Measurements from ENCODE around the gene SMG5. TPM values are rescaled to one million over a fixed set of nuclear protein-coding genes. Genes with fewer than 3 reads are reported as not detected.
A peak's percentile ranks its signal among the peaks of the same experiment; 100 is the strongest.
"Not testable (repeated sequence)": the region's sequence is repeated elsewhere in the genome, so short reads cannot be mapped to it uniquely, and the experiment has no call there.

The SMG5 gene, protein sequence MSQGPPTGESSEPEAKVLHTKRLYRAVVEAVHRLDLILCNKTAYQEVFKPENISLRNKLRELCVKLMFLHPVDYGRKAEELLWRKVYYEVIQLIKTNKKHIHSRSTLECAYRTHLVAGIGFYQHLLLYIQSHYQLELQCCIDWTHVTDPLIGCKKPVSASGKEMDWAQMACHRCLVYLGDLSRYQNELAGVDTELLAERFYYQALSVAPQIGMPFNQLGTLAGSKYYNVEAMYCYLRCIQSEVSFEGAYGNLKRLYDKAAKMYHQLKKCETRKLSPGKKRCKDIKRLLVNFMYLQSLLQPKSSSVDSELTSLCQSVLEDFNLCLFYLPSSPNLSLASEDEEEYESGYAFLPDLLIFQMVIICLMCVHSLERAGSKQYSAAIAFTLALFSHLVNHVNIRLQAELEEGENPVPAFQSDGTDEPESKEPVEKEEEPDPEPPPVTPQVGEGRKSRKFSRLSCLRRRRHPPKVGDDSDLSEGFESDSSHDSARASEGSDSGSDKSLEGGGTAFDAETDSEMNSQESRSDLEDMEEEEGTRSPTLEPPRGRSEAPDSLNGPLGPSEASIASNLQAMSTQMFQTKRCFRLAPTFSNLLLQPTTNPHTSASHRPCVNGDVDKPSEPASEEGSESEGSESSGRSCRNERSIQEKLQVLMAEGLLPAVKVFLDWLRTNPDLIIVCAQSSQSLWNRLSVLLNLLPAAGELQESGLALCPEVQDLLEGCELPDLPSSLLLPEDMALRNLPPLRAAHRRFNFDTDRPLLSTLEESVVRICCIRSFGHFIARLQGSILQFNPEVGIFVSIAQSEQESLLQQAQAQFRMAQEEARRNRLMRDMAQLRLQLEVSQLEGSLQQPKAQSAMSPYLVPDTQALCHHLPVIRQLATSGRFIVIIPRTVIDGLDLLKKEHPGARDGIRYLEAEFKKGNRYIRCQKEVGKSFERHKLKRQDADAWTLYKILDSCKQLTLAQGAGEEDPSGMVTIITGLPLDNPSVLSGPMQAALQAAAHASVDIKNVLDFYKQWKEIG
- 84.4 and 88.7 TPM in 2 replicates for total RNA-seq

DNA sequence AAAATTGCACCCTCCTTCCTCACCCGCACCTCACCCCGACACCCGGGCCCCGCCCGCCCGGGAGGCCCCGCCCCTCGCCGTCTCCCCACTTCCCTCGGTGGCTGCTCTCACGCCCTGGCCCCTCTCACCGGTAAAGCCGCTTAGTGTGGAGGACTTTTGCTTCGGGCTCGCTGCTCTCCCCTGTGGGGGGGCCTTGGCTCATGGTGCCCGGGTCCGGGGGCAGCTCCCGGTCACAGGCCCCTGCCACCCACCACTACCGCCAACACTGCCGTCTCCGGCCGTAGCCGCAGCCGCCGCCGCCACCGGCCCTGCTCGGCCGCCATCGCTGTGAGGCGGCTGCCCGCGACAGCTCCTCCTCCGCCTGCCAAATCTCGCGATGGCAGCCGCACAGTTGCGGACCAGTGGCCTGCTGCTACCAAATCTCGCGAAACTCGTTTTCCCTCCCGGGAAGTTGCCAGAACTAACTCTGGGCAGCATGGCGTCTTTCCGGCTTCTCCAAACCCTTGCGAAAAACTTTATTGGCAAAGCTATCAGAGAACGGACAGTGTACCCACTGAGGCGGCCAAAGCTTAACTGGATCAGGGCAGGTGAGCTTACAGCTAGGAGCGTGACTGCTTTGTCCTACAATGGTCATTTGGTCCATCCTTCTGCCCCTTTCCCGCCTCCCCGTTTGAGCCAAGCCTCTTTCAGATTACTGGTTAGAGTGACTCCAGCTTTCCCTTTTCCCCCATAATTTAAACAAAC is at the start of gene SMG5:
Gene SMG5 (minus strand): TSS at position 347 of the 744 bp plus-strand sequence. CDS start 145 bp downstream, at position 202.
- Histone ChIP-seq H3K27me3 (ENCODE audit: control insufficient read depth, insufficient read depth, low read length) (no peaks in the 10 kb centered on the region), H3K4me3 (ENCODE audit: low read depth, low read length) (peak within 1 kb of the TSS; percentile 71), H3K36me3 (ENCODE audit: control insufficient read depth, insufficient read depth, low read length) (peaks cover 2% of the 10 kb centered on the region)
- no peak for TF ChIP-seq CTCF (IDR thresholded peaks at IDR 0.05; ENCODE audit: insufficient read depth, low read length, poor library complexity, severe bottlenecking)
- DNase-seq (ENCODE audit: low read depth) = peak; percentile 94

DNA sequence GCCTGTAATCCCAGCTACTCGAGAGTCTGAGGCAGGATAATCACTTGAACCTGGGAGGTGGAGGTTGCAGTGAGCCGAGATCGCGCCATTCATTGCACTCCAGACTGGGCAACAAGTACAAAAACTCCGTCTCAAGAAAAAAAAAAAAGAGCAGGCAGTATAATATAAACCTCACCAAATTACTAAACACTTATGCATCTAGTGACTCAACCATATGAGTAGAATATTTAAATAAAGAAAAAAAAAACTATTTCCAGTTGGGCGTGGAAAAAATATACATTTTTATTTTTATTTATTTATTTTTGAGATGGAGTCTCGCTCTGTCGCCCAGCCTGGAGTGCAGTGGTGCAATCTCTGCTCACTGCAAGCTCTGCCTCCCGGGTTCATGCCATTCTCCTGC is 40.6 kb upstream of the SMG5 start:
- H3K36me3 ChIP-seq (ENCODE audit: control insufficient read depth, insufficient read depth, low read length); H3K27me3 ChIP-seq (ENCODE audit: control insufficient read depth, insufficient read depth, low read length); H3K4me3 ChIP-seq (ENCODE audit: low read depth, low read length); DNase-seq (ENCODE audit: low read depth): not testable (repeated sequence)

- DNase-seq (ENCODE audit: low read depth) = no peak
- Histone ChIP-seq H3K4me3 (ENCODE audit: low read depth, low read length) (no peak overlapping the region), H3K36me3 (ENCODE audit: control insufficient read depth, insufficient read depth, low read length) (peaks cover 2% of the 10 kb centered on the region)
Measured at GRCh38 chr1:156320560-156320959, 37.9 kb upstream of the SMG5 start.

DNA sequence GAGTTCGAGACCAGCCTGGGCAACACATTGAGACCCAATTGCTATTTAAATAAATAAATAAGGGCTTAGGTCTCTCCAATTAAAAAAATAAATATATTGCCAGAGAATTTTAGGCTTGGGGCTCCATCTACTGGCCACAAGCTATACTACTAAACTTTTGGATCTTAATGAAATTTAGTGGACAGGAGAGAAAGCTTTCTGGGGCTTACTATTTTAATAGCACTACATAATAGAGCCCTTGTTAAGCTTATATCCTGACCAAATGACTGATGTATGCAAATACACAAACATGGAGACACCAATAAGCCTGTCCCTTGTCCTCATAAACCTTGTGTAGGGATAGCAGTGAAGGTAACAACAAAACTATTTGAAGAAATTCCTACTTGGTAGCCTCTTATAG is 37.0 kb upstream of the SMG5 start:
- Histone ChIP-seq H3K4me3 (ENCODE audit: low read depth, low read length) (no peak overlapping the region), H3K27me3 (ENCODE audit: control insufficient read depth, insufficient read depth, low read length) (no peaks in the 10 kb centered on the region), H3K36me3 (ENCODE audit: control insufficient read depth, insufficient read depth, low read length) (peaks cover 2% of the 10 kb centered on the region)
- DNase-seq (ENCODE audit: low read depth) = no peak
- TF ChIP-seq CTCF (IDR thresholded peaks at IDR 0.05; ENCODE audit: insufficient read depth, low read length, poor library complexity, severe bottlenecking) = peak; percentile 53

More at GRCh38 chr1:156320560-156320959, 37.9 kb upstream of the SMG5 start:
- no peaks in the 10 kb centered on the region for H3K27me3 ChIP-seq (ENCODE audit: control insufficient read depth, insufficient read depth, low read length)
- no peak for TF ChIP-seq CTCF (IDR thresholded peaks at IDR 0.05; ENCODE audit: insufficient read depth, low read length, poor library complexity, severe bottlenecking)

DNA sequence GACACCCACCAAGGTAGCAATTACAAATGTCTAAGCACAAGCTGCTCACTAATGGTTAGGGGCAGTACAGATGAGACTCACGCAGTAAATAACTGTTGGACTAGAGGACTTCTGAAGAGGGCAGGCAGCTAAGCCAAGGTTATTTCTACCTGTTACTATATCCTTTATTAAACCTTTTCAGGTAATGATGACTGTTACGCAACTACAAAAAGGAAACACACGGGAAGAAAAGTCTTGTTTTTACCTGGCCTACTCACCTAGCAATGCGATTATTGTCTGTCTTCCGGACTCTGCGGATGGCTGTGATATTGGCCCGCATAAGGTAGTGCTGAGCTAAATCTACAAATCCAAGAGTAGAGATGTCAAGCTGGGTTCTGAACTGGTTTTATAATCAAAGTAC is 34.3 kb upstream of the SMG5 start:
- peaks cover 3% of the 10 kb centered on the region for H3K36me3 ChIP-seq (ENCODE audit: control insufficient read depth, insufficient read depth, low read length)
- TF ChIP-seq CTCF (IDR thresholded peaks at IDR 0.05; ENCODE audit: insufficient read depth, low read length, poor library complexity, severe bottlenecking) = no peak
- H3K4me3 ChIP-seq (ENCODE audit: low read depth, low read length) = no peak overlapping the region
- DNase-seq (ENCODE audit: low read depth) = no peak
- H3K27me3 ChIP-seq (ENCODE audit: control insufficient read depth, insufficient read depth, low read length) = no peaks in the 10 kb centered on the region

Data from kidney epithelial cell (primary cell).